Transverse colon (tissue), 4 donors: Measurements from ENCODE around the gene PDE4B. TPM values are rescaled to one million over a fixed set of nuclear protein-coding genes. Genes with fewer than 3 reads are reported as not detected.

Experiments used
- DNase-seq: peaks from one replicate; pipeline ENCODE4 v3.0.0-alpha.2; 2019
- H3K27ac ChIP-seq, 4 donors: fragments of 200-600 bp; sonication (generic); 2 replicates each; pipeline ENCODE4 v1.5.1; 2016 to 2018; ENCODE audit warnings: inconsistent platforms in 4 of 4
- H3K27me3 ChIP-seq: fragments of 200-600 bp; sonication (generic); 2 replicates; pipeline ENCODE4 v1.5.1; 2017; ENCODE audit warnings: inconsistent platforms
- H3K36me3 ChIP-seq, 4 donors: fragments of 200-600 bp; sonication (generic); 2 replicates each; pipeline ENCODE4 v1.5.1; 2017 to 2019; ENCODE audit warnings: inconsistent platforms in 4 of 4
- H3K4me1 ChIP-seq, 4 donors: fragments of 200-600 bp; sonication (generic); 2 replicates each; pipeline ENCODE4 v1.5.1; 2017 to 2020; ENCODE audit warnings: inconsistent platforms in 4 of 4
- H3K4me3 ChIP-seq, 4 donors: fragments of 200-600 bp; sonication (generic); 1 replicate in 1 of 4; 2 replicates in 3 of 4; pipeline versions ENCODE4 v1.5.1 to v1.6.1; 2017 to 2019; ENCODE audit warnings: inconsistent platforms in 4 of 4
- H3K9me3 ChIP-seq, 2 donors: fragments of 200-600 bp; sonication (generic); 2 replicates each; pipeline ENCODE4 v1.5.1; 2017 to 2019; ENCODE audit warnings: inconsistent platforms in 2 of 2
- EP300 ChIP-seq: sonication (generic); formaldehyde crosslinking; IDR thresholded peaks from one replicate; pipeline ENCODE4 v1.6.1; 2017; ENCODE audit warnings: antibody characterized with exemption, low read depth
- POLR2A ChIP-seq: fragments of 450-650 bp; IDR thresholded peaks from one replicate; pipeline ENCODE4 v1.6.1; 2016; ENCODE audit warnings: antibody characterized with exemption, mild to moderate bottlenecking, moderate library complexity
- POLR2AphosphoS5 ChIP-seq, 3 donors: sonication (generic); formaldehyde crosslinking; IDR thresholded peaks; one replicate each; pipeline ENCODE4 v1.6.1; 2016; ENCODE audit warnings: antibody characterized with exemption in 3 of 3
- WGBS, 2 donors: methylation state at CpG; one replicate each; pipeline ENCODE4 v1.1.5; 2018; ENCODE audit warnings: low coverage in 1 of 2; 5-methylcytosine and 5-hydroxymethylcytosine counted together
- in situ Hi-C, 4 donors: fragments of 200-750 bp; cut with MboI; loops; one replicate each; pipeline versions ENCODE4 v1.15.0 to v1.15.1; 2017; ENCODE audit warnings: low sequenced_read_pairs in 3 of 4, low pct_ligation_motif_present in 1 of 4, low pct_unique_long_range_greater_than_20kb in 1 of 4
- intact Hi-C: fragments of 100-400 bp; cut with DNase I; formaldehyde crosslinking; loops from one replicate; pipeline ENCODE4 v1.15.1; 2023; ENCODE audit warnings: low total_unique reads
- total RNA-seq, 4 donors: library from RNA; depleted of rRNA; stranded (reverse); fragments of >200 nt; gene quantifications; one replicate each; pipeline ENCODE4 v1.1.0, GENCODE V29; 2016
- TF ChIP-seq, protein P1 (sequence below), 5 experiments: fragments of 200-600 bp in 3 of 5; fragments of 450-650 bp in 2 of 5; sonication (generic) in 3 of 5; IDR thresholded peaks; 1 replicate in 2 of 5; 2 replicates in 3 of 5; pipeline ENCODE4 v1.5.1; 2016 to 2017; ENCODE audit warnings: antibody characterized with exemption in 5 of 5, inconsistent platforms in 3 of 5, mild to moderate bottlenecking in 2 of 5, moderate library complexity in 1 of 5

Gene PDE4B
- total RNA-seq, 4 donors from 2014 or later: 4.5 to 14.8 (median 6.5) TPM

DNA sequence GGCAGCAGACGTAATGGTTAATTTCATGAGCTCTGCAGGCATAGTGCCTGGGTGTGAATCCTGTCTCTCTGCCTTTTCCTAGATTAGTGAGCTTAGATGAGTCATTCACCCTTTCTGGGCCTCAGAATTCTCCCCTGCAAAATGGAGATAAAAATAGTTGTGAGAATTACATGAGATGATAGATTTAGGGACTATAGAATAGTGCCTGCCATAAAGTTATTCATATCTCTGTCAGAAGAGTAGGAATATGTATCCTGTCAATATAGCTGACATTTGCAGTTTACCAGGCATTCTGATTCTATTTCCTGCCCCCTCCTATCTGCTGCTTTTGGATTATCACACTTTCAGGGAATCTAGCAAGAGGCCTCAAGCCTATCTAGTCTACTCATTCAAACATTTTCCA, 112.0 kb downstream of the PDE4B start:
- no peak overlapping the region for H3K27ac ChIP-seq
- TF ChIP-seq POLR2AphosphoS5 (IDR thresholded peaks at IDR 0.05): no peak
- no peak for TF ChIP-seq EP300
- TF ChIP-seq POLR2A: no peak
- TF ChIP-seq, protein P1, sequence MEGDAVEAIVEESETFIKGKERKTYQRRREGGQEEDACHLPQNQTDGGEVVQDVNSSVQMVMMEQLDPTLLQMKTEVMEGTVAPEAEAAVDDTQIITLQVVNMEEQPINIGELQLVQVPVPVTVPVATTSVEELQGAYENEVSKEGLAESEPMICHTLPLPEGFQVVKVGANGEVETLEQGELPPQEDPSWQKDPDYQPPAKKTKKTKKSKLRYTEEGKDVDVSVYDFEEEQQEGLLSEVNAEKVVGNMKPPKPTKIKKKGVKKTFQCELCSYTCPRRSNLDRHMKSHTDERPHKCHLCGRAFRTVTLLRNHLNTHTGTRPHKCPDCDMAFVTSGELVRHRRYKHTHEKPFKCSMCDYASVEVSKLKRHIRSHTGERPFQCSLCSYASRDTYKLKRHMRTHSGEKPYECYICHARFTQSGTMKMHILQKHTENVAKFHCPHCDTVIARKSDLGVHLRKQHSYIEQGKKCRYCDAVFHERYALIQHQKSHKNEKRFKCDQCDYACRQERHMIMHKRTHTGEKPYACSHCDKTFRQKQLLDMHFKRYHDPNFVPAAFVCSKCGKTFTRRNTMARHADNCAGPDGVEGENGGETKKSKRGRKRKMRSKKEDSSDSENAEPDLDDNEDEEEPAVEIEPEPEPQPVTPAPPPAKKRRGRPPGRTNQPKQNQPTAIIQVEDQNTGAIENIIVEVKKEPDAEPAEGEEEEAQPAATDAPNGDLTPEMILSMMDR (IDR thresholded peaks at IDR 0.05): no peak
- no peaks in the 10 kb centered on the region for H3K27me3 ChIP-seq
- H3K36me3 ChIP-seq: no peaks in the 10 kb centered on the region
- H3K4me1 ChIP-seq: no peaks in the 10 kb centered on the region
- no peak overlapping the region for H3K4me3 ChIP-seq
- intact Hi-C loops (no loop called here), in situ Hi-C loops (no loop called here)
- H3K9me3 ChIP-seq: peaks cover 0 to 7% of the 10 kb centered on the region in 2 donors
- 36 to 65% methylated on average over 1 of the region's 1 CpG for WGBS, 2 donors
- no peak for DNase-seq

DNA sequence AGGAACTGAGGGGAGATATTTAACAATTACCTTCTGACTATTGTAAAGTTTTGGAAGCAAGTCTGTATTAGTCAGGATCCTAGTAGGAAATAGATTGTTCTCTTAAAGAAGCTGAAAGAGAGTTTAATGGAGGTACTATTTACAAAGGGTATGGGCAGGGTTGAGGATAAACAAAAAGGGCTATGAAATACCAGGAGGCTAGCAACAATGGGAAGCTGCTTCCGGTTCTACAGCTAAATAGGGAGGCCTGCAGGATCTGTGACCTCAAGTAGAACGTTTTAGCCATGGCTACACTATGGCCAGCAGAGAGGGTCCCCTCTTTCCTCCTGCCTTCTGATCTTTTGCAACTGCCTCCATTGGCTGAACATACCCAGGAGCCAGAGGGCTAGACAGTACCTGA, 117.7 kb downstream of the PDE4B start:
- Histone ChIP-seq H3K27me3 (no peaks in the 10 kb centered on the region), H3K36me3 (no peaks in the 10 kb centered on the region), H3K4me3 (no peak overlapping the region), H3K27ac (no peak overlapping the region), H3K4me1 (no peaks in the 10 kb centered on the region), H3K9me3 (no peaks in the 10 kb centered on the region)
- in situ Hi-C loops: no loop called here
- no peak for TF ChIP-seq POLR2A
- intact Hi-C loops: no loop called here
- WGBS, 2 donors: 42 to 71% methylated on average over 1 to 2 of the region's 2 CpGs
- no peak for DNase-seq

DNA sequence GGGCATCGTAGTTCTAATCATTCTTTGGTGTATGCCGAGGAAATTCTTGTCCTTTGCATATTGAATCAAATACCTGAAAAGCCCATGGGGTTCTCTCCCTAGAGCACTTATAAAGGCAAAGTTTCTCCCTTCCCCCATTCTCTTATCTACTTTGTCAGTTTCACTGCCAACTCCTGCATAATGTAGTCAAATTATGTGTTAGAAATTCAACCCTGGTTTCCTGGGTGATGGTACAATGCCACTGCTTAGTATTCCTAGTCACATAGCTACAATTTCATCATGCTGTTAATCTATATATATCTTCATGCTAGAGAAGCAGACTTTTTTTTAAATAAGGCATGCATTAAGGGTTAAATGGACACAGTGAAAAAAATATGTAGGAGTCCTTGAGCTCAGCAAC, 119.0 kb downstream of the PDE4B start:
- in situ Hi-C loops: no loop called here
- Histone ChIP-seq H3K36me3 (no peaks in the 10 kb centered on the region), H3K4me3 (no peak overlapping the region), H3K27me3 (no peaks in the 10 kb centered on the region), H3K9me3 (no peaks in the 10 kb centered on the region), H3K4me1 (no peaks in the 10 kb centered on the region), H3K27ac (no peak overlapping the region)
- TF ChIP-seq POLR2AphosphoS5 (IDR thresholded peaks at IDR 0.05) (no peak), EP300 (no peak)
- TF ChIP-seq, protein P1 (IDR thresholded peaks at IDR 0.05): no peak
- intact Hi-C loops: no loop called here
- DNase-seq: no peak
- 83 to 87% methylated on average over 2 of the region's 2 CpGs for WGBS, 2 donors

DNA sequence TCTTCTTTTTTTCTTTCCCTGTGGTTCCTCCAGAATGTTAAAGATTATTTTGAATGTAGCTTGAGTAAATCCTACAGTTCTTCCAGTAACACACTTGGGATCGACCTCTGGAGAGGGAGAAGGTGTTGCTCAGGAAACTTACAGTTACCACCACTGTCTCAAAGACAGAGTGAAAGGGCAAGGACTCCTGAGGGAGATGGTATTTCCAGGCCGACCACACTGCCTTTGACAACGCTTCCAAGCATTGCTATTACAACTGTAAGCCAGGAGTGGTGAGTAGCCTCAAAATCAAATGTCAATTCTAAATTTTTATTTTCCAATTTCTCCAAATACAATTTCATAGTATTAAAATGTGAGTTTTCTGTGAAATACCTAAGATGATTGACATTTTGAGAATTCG, 125.9 kb downstream of the PDE4B start:
- 73 to 76% methylated on average over 3 to 4 of the region's 4 CpGs for WGBS, 2 donors
- Histone ChIP-seq H3K27me3 (no peaks in the 10 kb centered on the region), H3K27ac (no peak overlapping the region), H3K4me3 (no peak overlapping the region), H3K36me3 (no peaks in the 10 kb centered on the region), H3K9me3 (no peaks in the 10 kb centered on the region), H3K4me1 (no peaks in the 10 kb centered on the region)
- in situ Hi-C loops: no loop called here
- DNase-seq: no peak
- TF ChIP-seq EP300: no peak
- TF ChIP-seq POLR2AphosphoS5 (IDR thresholded peaks at IDR 0.05): no peak
- TF ChIP-seq, protein P1 (IDR thresholded peaks at IDR 0.05): no peak
- TF ChIP-seq POLR2A: no peak
- intact Hi-C loops: no loop called here

DNA sequence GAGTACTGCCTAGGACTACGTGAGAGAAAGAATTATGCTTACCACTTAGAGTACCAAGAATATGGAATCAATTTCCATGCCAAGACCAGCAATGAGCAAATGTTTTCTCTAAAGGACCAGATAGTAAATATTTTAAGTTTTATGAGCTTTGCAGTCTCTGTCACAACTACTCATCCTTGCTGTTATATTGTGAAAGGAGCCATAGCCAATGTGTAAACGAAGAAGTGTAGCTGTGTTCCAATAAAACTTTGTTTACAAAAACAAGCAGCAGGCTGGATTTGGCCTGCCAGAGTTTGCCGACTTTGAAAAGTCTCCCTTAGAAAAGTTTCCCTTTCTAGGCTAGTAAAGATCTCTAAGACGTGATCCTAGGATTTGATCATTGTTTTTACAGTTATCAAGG, 128.8 kb downstream of the PDE4B start:
- TF ChIP-seq EP300 (no peak), POLR2AphosphoS5 (IDR thresholded peaks at IDR 0.05) (no peak), POLR2A (no peak)
- TF ChIP-seq, protein P1 (IDR thresholded peaks at IDR 0.05): no peak
- intact Hi-C loops: no loop called here
- no peak for DNase-seq
- H3K36me3 ChIP-seq: no peaks in the 10 kb centered on the region
- H3K4me3 ChIP-seq: no peak overlapping the region
- 37 to 52% methylated on average over 4 of the region's 4 CpGs for WGBS, 2 donors
- H3K4me1 ChIP-seq: no peaks in the 10 kb centered on the region
- H3K27me3 ChIP-seq: no peaks in the 10 kb centered on the region
- no peak overlapping the region for H3K27ac ChIP-seq
- in situ Hi-C loops: no loop called here
- no peaks in the 10 kb centered on the region for H3K9me3 ChIP-seq
